ENCODE measurements around the gene EVI5.
A peak's percentile ranks its signal among the peaks of the same experiment; 100 is the strongest.
"Not testable (repeated sequence)": the region's sequence is repeated elsewhere in the genome, so short reads cannot be mapped to it uniquely, and the experiment has no call there.

The EVI5 gene

GRCh38 chr1:92743221-92743620, 41.7 kb downstream of the EVI5 start:
- no peak for TF ChIP-seq Cebpa-rat (IDR thresholded peaks at IDR 0.05)
- Histone ChIP-seq H3K27ac (no peak overlapping the region), H3K9ac (no peak overlapping the region), H3K4me1 (peaks cover 20 to 44% (median 26%) of the 10 kb centered on the region in 10 experiments), H3K9me3 (replicated peaks in 1 of 11) (peaks cover 0 to 10% (median 0%) of the 10 kb centered on the region in 11 experiments; a peak in 5 of 22 replicates), H3K4me3 (no peak overlapping the region), H3K4me2 (peak overlapping the region in 7 of 11 experiments; percentile 0 to 68 (median 60); a peak in 10 of 22 replicates), H3K27me3 (no peaks in the 10 kb centered on the region), H4K20me1 (peaks cover 0 to 88% (median 22%) of the 10 kb centered on the region in 11 experiments; a peak in 13 of 22 replicates), H3K36me3 (peaks cover 0 to 20% (median 0%) of the 10 kb centered on the region in 11 experiments; a peak in 4 of 22 replicates)

DNA sequence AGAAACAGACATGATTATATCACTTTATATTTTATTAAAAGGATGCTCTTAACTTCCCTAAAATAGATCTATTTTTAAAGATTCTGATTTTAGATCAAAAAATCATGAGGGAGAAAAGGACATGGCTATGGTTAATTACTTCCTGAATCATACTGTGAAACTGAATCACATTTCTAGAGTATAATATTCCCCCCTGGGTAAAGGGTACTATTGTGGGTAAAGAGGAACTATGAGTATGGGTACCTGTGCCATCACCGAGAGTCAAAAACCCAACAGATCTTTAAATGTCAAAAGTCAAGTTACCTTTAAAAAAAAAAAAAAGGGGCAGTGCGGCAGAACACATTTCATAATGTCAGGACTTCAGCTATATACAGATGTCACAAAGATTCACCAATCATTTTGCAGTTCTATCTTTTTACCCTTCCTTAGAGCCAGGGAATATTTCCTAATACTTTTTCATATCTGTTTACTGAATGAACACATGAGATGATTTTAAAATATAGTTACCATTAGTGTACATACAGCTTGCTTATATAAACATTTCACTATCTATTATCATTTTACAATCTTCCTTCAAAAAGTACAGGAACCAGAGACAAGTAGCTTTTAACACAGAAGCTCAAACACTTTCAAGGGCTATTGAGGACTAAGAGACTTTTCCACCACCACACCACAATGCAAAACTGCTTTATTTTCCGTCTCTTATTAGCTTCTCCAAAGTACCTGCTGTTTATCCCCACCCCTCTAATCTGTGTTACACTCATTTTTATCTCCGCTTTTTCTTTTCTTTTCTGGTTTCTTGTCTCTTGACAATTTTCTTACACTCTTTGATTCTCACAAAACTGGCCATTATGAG, 45.0 kb downstream of the EVI5 start:
- Histone ChIP-seq H3K4me2 (peak overlapping the region; percentile 19 to 71 (median 59); a peak in 16 of 22 replicates), H3K9ac (no peak overlapping the region)
- no peak for TF ChIP-seq Cebpa-rat (IDR thresholded peaks at IDR 0.05)

DNA sequence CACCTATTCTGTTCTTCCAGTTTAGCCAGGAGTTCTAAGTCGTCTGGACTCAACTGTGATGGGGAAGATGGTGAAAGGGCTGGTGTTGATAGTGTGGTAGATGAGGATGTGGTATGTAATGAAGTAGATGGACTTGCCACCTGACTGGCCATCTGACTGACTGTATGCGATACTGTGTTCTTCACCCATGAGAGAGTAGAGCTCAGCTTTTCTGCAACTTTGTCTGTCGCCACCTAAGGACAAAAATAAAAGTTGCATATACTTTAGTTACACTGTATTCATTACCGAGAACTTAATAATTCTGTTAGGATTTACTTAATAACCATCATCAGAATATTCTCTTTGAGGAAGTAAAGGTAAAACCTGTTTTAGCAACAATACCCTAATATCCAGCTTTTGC, 48.5 kb downstream of the EVI5 start:
- peaks cover 6 to 48% (median 18%) of the 10 kb centered on the region in 11 experiments; a peak in 17 of 22 replicates for H3K36me3 ChIP-seq
- no peak overlapping the region for H3K4me2 ChIP-seq
- no peak overlapping the region for H3K9ac ChIP-seq
- no peaks in the 10 kb centered on the region for H3K27me3 ChIP-seq
- H4K20me1 ChIP-seq, result peaks cover 0 to 78% (median 17%) of the 10 kb centered on the region in 11 experiments; a peak in 11 of 22 replicates
- H3K9me3 ChIP-seq (replicated peaks in 1 of 11), result peaks cover 0 to 14% (median 0%) of the 10 kb centered on the region in 11 experiments; a peak in 4 of 22 replicates
- no peak overlapping the region for H3K4me3 ChIP-seq
- H3K27ac ChIP-seq, result no peak overlapping the region
- no peak for TF ChIP-seq Cebpa-rat (IDR thresholded peaks at IDR 0.05)
- peaks cover 15 to 29% (median 20%) of the 10 kb centered on the region in 10 experiments for H3K4me1 ChIP-seq

More for the DNA sequence above, 45.0 kb downstream of the EVI5 start:
- Histone ChIP-seq H3K27me3 (no peaks in the 10 kb centered on the region), H3K9me3 (replicated peaks in 1 of 11) (peaks cover 0 to 10% (median 0%) of the 10 kb centered on the region in 11 experiments; a peak in 5 of 22 replicates), H3K4me1 (peaks cover 20 to 45% (median 28%) of the 10 kb centered on the region in 10 experiments), H3K4me3 (no peak overlapping the region), H3K36me3 (peaks cover 0 to 16% (median 4%) of the 10 kb centered on the region in 11 experiments; a peak in 11 of 22 replicates), H3K27ac (no peak overlapping the region), H4K20me1 (peaks cover 0 to 82% (median 22%) of the 10 kb centered on the region in 11 experiments; a peak in 11 of 22 replicates)

DNA sequence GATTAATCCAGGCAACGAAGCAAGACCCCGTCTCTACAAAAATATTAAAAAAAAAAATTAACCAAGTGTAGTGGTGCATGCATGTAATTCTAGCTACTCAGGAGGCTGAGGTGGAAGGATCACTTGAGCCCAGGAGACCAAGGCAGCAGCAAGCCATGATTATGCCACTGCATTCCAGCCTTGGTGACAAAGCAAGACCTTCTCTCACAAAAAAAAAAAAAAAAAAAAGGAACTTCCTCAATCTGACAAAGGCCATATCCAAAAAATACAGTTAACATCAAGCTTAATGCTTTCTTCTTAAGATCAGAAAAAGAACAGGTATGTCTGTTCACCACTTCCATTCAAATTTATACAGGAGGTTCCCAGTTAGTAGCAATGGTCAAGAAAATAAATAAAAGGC, 54.4 kb downstream of the EVI5 start:
- Histone ChIP-seq H3K4me3 (no peak overlapping the region), H3K27ac (no peak overlapping the region), H3K27me3 (no peaks in the 10 kb centered on the region), H3K4me2 (peak overlapping the region in 2 of 11 experiments; percentile 5 to 19; a peak in 3 of 22 replicates), H3K9ac (no peak overlapping the region), H4K20me1 (peaks cover 0 to 62% (median 0%) of the 10 kb centered on the region in 11 experiments; a peak in 3 of 22 replicates), H3K4me1 (peaks cover 0 to 28% (median 3%) of the 10 kb centered on the region in 10 experiments; a peak in 9 of 20 replicates), H3K36me3 (peaks cover 6 to 74% (median 18%) of the 10 kb centered on the region in 11 experiments; a peak in 18 of 22 replicates), H3K9me3 (replicated peaks in 1 of 11) (peaks cover 0 to 31% (median 3%) of the 10 kb centered on the region in 11 experiments; a peak in 7 of 22 replicates)
- TF ChIP-seq Cebpa-rat (IDR thresholded peaks at IDR 0.05), result no peak

DNA sequence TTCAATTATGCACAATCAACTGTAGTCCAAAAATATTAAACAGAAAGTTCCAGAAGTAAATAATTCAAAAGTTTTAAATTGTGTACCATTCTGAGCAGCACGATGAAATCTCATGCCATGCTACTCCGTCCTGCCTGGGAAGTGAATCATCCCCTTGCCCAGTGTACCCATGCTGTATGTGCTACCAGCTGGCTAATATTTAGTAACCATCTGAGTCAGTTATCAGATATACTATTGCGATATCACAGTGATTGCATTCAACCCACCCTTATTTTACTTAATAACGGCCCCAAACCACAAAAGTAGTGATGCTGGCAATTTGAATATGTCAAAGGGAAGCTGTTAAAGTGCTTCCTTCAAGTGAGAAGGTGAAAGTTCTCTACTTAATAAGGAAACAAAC, 56.2 kb downstream of the EVI5 start:
- TF ChIP-seq Cebpa-rat (IDR thresholded peaks at IDR 0.05), result peak in 2 of 11 experiments; percentile 24 to 52; a peak in 3 of 22 replicates
- H3K4me1 ChIP-seq, result peaks cover 0 to 25% (median 3%) of the 10 kb centered on the region in 10 experiments; a peak in 9 of 20 replicates
- H3K27ac ChIP-seq, result peak overlapping the region in 3 of 11 experiments; percentile 27 to 51 (median 46); a peak in 3 of 22 replicates
- H3K27me3 ChIP-seq, result no peaks in the 10 kb centered on the region
- no peak overlapping the region for H3K9ac ChIP-seq
- H3K36me3 ChIP-seq, result peaks cover 4 to 75% (median 16%) of the 10 kb centered on the region in 11 experiments; a peak in 16 of 22 replicates
- no peak overlapping the region for H3K4me3 ChIP-seq
- H4K20me1 ChIP-seq, result peaks cover 0 to 53% (median 0%) of the 10 kb centered on the region in 11 experiments; a peak in 3 of 22 replicates
- H3K9me3 ChIP-seq (replicated peaks in 1 of 11), result peaks cover 0 to 45% (median 3%) of the 10 kb centered on the region in 11 experiments; a peak in 8 of 22 replicates
- peak overlapping the region in 3 of 11 experiments; percentile 11 to 22 (median 11); a peak in 3 of 22 replicates for H3K4me2 ChIP-seq

GRCh38 chr1:92723713-92724112, 61.2 kb downstream of the EVI5 start:
- not testable (repeated sequence) for H3K27me3 ChIP-seq, H3K9ac ChIP-seq, H3K4me1 ChIP-seq, H3K4me3 ChIP-seq, H3K4me2 ChIP-seq, H3K27ac ChIP-seq
- H4K20me1 ChIP-seq, result peaks cover 0 to 36% (median 0%) of the 10 kb centered on the region in 11 experiments; a peak in 3 of 22 replicates
- peaks cover 0 to 46% (median 7%) of the 10 kb centered on the region in 11 experiments; a peak in 8 of 22 replicates for H3K36me3 ChIP-seq
- H3K9me3 ChIP-seq (replicated peaks in 1 of 11), result peaks cover 5 to 52% (median 13%) of the 10 kb centered on the region in 11 experiments; a peak in 19 of 22 replicates

DNA sequence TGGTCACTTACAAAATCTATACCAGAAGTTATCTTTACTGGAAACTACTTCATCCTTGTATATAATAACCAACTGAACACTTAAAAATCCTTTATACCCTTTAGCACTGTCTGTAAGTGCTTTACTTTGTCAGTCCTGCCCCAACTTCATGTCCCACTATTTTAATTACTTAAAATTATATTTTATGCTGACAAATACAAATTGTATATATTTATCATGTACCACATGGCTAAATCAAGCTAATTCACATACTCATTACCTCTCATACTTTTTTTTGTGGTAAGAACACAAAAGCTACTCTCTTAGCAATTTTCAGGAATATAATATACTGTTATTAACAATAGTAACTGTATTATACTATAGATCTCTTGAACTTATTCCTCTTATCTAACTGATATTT, 63.0 kb downstream of the EVI5 start:
- no peak overlapping the region for H3K4me3 ChIP-seq
- no peaks in the 10 kb centered on the region for H3K27me3 ChIP-seq
- H3K4me1 ChIP-seq, result no peaks in the 10 kb centered on the region
- H3K27ac ChIP-seq, result no peak overlapping the region
- no peak for TF ChIP-seq Cebpa-rat (IDR thresholded peaks at IDR 0.05)
- peaks cover 0 to 40% (median 0%) of the 10 kb centered on the region in 11 experiments; a peak in 3 of 22 replicates for H4K20me1 ChIP-seq
- H3K9me3 ChIP-seq (replicated peaks in 1 of 11), result peaks cover 5 to 44% (median 15%) of the 10 kb centered on the region in 11 experiments; a peak in 19 of 22 replicates
- no peak overlapping the region for H3K4me2 ChIP-seq
- peaks cover 0 to 29% (median 7%) of the 10 kb centered on the region in 11 experiments; a peak in 7 of 22 replicates for H3K36me3 ChIP-seq
- no peak overlapping the region for H3K9ac ChIP-seq

DNA sequence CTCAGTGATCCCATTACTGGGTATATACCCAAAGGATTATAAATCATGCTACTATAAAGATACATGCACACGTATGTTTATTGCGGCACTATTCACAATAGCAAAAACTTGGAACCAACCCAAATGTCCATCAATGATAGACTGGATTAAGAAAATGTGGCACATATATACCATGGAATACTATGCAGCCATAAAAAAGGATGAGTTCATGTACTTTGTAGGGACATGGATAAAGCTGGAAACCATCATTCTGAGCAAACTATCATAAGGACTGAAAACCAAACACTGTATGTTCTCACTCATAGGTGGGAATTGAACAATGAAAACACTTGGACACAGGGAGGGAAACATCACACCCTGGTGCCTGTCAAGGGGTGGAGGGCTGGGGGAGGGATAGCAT, 63.8 kb downstream of the EVI5 start:
- not testable (repeated sequence) for H3K27ac ChIP-seq, H3K4me3 ChIP-seq, H3K4me2 ChIP-seq, H3K9ac ChIP-seq, H3K4me1 ChIP-seq, H3K27me3 ChIP-seq
- Histone ChIP-seq H3K9me3 (replicated peaks in 1 of 11) (peaks cover 5 to 44% (median 16%) of the 10 kb centered on the region in 11 experiments; a peak in 19 of 22 replicates), H3K36me3 (peaks cover 0 to 29% (median 7%) of the 10 kb centered on the region in 11 experiments; a peak in 7 of 22 replicates), H4K20me1 (peaks cover 0 to 44% (median 0%) of the 10 kb centered on the region in 11 experiments; a peak in 3 of 22 replicates)

DNA sequence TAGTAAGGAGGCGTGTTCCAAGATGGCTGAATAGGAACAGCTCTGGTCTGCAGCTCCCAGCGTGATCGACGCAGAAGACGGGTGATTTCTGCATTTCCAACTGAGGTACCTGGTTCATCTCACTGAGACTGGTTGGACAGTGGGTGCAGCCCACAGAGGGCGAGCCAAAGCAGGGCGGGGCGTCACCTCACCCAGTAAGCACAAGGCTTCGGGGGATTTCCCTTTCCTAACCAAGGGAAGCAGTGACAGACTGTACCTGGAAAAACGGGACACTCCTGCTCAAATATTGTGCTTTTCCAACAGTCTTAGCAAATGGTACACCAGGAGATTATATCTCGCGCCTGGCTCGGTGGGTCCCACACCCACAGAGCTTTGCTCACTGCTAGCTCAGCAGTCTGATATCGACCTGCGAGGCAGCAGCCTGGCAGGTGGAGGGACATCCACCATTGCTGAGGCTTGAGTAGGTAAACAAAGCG, 69.4 kb downstream of the EVI5 start:
- H3K9ac ChIP-seq, H3K4me3 ChIP-seq, H3K4me1 ChIP-seq, H3K27ac ChIP-seq, H3K27me3 ChIP-seq, H3K4me2 ChIP-seq: not testable (repeated sequence)
- H4K20me1 ChIP-seq, result peaks cover 0 to 65% (median 0%) of the 10 kb centered on the region in 11 experiments; a peak in 5 of 22 replicates
- H3K36me3 ChIP-seq, result peaks cover 0 to 12% (median 0%) of the 10 kb centered on the region in 11 experiments; a peak in 5 of 22 replicates
- H3K9me3 ChIP-seq (replicated peaks in 1 of 11), result peaks cover 0 to 25% (median 6%) of the 10 kb centered on the region in 11 experiments; a peak in 13 of 22 replicates

All from BLaER1 treated with 17β-estradiol and CSF1 and Interleukin-3, amounts not matched to agents 10 nM and 100 nM (cell line).